GM18520 (cell line): ENCODE data around the gene ASNSD1.
"Not testable (repeated sequence)": the region's sequence is repeated elsewhere in the genome, so short reads cannot be mapped to it uniquely, and the experiment has no call there.

Experiments used
- ATAC-seq: cut with Tn5 transposase; IDR thresholded peaks from one replicate; pipeline ENCODE4 v1.9.1; 2021; ENCODE audit not compliant: unreplicated experiment

Gene ASNSD1

DNA sequence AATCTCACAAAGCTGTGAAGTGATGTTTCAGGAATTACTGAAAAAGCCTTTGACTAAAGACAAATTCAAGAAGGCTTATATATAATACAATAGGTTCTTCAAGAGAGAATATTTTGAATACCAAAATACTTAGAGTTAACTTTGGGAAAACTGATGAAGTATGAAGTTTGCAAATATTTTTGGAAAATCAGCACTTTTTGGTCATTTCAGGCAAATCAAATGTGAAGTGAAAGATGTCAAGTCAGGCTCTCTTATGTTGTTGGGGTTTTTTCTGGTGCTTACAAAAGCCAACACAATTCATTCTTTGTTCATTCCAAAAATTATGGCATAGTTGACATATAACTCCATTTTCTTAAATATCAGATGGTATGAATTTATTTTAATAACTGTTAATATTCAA is 14.7 kb upstream of the ASNSD1 start:
- ATAC-seq, result no peak

DNA sequence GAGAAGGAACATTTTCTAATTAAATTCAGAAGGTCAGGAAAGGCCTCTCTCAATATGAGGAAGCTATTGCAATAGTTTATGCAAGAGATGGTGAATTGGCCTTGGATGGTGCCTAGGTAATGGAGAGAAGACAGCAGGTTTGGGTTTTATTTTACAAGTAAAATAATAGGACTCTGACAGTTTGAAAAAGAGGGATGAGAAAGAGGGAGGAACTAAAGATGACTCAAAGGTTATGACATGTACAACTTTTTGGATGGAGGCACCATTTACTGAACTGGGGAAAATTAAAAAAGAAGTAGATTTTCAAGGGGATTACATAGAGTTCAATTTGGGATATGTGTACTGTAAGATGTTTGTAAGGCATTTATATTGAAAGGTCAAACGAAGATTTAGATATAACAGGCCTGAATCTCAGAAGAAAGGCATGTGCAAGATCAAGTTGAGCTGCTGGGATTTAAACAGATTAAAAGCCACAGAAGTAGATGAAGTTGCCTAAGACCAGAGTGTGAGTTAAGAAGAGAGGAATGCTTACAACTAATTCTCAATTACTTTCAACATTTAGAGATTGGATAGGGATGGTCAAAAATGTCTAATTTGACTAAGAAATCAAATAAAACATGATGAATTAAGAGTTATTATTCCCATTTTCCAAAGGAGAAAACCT is 12.3 kb upstream of the ASNSD1 start:
- ATAC-seq, result no peak

DNA sequence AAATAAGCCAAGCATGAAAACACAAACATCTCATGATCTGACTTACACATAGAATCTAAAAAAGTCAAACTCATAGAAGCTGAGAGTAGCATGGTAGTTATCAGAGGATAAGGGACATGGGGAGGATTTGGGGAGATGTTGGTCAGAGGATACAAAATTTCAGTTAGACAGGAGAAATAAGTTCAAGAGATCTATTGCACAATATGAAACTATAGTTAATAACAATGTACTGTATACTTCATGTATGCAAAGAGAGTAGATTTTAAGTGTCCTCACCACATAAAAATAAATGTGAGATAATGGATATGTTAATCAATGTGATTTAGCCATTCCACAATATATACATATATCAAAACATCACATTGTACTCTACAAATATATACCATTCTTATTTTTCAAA is 10.0 kb upstream of the ASNSD1 start:
- ATAC-seq, result no peak

DNA sequence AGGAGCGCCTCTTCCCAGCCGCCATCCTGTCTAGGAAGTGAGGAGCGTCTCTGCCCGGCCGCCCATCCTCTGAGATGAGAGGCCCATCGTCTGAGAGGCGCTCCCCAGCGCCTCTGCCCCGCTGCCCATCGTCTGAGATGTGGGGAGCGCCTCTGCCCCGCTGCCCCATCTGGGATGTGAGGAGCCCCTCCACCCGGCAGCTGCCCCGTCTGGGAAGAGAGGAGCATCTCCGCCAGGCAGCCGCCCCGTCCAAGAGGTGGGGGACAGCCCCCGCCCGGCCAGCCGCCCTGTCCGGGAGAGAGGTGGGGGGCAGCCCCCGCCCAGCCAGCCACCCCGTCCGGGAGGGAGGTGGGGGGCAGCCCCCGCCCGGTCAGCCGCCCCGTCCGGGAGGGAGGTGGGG is 7.8 kb upstream of the ASNSD1 start:
- not testable (repeated sequence) for ATAC-seq

DNA sequence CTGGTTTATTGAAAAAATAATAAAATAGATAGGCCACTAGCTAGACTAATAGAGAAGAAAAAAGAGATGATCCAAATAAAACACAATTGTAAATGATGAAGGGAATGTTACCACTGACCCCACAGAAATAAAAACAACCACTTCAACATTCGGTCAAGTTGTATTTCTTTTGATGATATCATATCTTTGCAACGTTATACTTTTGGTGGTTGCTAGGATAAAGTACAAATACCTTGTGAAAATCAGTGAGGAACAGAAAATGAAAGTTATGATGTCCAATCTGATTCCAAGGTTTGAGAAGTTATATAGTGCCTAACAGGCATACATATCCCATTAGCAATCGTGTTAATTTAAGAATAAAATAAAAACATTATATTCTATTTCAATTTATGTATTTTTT is 6.6 kb upstream of the ASNSD1 start:
- ATAC-seq, result no peak

DNA sequence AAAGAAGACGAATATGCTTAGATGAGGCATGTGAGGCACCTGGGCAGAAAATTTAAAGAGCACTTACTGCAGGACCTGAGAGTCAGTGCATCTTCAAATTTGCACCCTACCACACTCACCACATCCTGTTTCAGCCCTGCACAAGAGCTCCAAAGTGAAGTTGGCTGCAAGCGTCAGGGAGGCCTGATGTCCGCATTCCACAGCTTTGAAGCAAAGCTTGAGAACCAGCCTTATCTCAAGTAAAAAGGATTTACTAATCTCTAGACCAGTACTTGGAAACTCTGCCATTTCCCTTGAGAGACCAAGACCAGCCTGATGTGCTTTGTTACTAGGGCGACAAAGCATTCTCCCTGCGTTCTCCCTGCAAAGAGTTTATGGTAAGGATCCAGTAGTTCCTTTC is 3.4 kb upstream of the ASNSD1 start:
- peak; percentile 18 for ATAC-seq

DNA sequence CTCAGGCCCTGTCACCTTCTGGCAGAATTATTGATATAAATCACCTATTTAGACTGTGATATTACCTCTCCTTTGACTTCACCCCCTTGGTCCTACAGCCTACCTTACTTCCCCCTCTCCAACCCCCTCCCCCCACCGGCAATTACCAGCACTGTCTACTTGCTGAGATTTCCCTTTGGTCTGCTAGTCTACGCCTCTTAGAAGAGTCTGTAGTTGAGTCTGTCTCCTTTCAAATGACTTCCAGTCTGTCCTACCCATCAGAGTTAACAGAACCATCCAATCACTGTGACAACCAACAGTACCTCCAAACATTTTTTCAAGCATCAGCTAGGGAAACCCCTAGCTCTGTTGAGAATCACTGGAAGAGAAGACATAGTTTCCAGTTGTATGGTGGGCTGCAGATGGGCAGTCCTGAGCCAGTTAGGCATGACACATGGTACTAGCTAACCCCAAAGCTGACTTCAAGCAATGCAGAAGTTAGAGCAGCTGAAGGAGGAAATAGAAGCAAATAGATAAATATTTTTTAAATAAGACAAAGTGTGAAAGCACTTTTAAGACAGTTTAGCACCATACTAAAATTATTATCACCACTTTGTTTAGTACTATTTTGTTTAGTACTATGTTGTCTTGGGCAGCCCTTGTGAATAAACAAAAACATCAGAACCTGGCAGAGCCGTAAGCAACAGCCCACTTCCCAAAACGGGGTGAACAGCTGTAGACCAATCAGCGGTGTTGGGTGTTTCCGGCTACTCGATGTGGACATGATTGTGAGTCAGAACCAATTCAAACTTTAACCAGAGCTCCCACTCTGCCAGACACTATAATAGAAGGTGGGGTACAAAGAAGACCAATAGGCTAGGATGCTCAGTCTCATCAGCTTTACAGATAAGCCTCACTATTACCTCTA is 2.7 kb upstream of the ASNSD1 start:
- no peak for ATAC-seq

DNA sequence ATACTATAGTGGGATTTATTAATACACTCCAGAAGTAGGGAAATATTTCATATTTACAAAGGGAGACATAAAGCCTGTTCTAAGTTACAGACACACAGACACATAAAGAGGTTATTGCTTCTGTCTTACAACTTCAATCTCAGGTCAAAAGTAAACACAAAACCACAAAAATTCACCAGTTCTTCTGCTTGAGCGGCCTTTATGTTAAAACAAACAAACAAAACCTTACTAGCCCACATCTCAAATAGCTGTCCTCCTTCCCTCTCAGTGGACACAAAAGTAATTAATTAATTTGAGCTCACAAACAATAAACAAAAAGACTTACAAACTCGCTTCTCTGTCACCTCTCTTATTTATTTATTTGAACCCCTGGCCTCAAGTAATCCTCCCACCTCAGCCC is 1.5 kb upstream of the ASNSD1 start:
- no peak for ATAC-seq

DNA sequence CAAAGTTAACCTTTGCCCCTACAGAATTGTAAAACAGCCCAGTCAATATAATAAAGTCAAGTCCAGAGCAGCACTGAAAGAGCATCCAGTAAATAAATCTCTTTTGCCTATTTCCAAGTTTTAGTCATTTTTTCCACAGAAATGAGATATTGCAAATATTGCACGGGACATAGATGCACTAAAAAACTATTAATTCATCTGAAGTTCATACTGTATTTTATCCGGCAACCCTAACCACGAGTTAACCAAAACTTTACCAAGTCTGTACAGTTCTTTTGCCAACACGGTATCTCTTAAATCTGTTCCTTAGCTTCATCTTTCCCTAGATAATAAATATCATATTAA is 484 bp upstream of the ASNSD1 start:
- ATAC-seq, result no peak

DNA sequence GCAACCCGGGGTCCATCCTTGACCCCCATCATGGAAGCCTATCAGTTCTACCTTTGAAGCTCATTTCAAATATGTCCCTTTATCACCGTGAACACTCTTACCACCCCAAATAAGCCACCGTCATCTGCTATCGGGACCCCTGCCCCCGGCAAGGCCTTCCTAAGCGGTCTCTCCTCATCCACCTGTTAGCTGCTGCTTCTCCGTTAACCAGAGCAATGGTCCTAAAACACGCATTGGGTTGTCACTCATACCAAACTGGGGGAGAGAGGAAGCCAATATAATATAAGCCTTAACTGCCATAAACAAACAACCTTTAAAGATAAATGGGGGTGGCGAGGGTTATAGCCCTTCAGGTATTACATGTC is 680 bp downstream of the ASNSD1 start:
- no peak for ATAC-seq

DNA sequence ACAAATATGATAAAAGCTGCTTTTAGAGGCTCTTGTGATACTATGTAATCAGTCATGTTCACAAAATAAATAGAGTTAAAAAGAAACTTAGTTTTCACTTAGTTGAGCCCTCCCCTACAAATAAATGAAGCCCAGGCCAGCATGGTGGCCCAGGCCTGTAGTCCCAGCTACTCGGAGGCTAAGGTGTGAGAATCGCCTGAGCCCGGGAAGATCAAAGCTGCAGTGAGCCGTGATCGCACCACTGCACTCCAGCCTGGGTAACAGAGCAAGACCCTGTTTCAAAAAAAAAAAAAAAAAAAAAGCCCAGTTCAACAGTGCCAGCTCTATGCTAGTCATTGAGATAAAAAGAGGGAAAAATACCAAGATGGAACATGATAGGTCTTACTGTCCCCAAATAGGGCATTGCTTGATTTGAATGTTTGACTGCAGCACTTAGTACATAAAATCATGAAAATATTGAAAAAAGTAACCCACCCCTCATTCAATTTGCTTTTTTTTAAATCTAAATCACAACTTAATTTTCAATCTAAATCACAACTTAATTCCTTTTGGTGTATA is 1.5 kb downstream of the ASNSD1 start:
- no peak for ATAC-seq

DNA sequence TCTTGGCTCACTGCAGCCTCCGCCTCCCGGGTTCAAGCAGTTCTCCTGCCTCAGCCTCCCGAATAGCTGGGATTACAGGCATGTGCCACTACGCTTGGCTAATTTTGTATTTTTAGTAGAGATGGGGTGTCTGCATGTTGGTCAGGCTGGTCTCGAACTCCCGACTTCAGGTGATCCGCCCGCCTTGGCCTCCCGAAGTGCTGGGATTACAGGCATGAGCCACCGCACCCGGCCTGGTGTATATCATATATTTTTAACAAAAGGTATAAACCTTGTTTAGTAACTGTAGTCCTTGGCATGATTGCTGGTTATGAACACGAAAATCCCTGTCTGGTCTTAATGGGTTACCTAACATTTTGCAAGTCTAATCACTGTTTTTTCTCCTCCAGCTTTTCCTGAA is 2.1 kb downstream of the ASNSD1 start:
- not testable (repeated sequence) for ATAC-seq

DNA sequence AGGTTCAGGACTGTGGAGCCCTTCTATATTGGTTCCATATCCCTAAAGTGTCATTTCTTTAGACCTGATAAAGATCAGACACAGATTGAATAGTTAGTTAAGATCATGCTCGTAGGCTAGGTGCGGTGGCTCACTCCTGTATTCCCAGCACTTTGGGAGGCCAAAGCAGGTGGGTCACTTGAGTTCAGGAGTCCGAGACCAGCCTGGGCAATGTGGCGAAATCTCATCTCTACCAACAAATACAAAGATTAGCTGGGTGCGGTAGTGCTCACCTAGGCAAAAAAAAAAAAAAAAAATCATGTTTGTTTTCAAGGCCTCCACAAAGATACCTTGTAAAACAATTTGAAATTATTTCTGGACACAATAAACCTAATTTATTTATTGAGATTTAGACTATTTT is 8.7 kb downstream of the ASNSD1 start:
- ATAC-seq, result no peak

DNA sequence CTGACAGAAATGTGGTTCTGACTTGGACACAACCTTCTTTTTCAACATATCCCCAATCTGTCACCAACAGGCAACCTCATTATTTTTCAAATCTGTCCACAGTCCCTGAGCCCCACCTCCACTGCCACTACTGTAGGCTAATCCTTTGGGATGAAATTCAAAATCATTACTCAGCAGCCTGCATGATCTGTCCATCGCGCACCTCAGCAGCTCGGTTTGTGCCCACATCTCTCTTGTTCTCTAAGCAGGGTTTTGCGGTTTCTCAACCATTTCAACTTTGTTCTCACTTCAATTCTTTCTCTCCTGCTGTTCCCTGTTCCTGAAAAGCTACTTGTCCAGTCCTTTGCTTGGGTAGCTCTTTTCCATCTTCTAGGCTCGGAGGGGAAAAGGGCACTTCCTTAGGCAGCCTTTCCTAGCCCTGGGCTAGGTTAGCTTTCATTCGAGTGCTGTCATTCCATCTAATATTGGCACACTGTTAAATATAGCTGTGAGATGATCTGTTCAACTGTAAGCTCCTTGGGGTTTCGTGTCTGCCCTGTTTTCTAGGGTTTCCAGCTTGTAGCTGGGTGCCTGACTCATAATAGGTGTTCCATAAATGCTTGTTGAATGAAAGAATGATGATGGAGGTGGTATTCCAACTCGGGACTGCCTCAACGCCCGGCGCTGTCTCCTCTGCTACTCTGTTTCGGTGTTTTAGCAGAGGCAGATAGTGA is 12.6 kb downstream of the ASNSD1 start:
- ATAC-seq, result no peak

DNA sequence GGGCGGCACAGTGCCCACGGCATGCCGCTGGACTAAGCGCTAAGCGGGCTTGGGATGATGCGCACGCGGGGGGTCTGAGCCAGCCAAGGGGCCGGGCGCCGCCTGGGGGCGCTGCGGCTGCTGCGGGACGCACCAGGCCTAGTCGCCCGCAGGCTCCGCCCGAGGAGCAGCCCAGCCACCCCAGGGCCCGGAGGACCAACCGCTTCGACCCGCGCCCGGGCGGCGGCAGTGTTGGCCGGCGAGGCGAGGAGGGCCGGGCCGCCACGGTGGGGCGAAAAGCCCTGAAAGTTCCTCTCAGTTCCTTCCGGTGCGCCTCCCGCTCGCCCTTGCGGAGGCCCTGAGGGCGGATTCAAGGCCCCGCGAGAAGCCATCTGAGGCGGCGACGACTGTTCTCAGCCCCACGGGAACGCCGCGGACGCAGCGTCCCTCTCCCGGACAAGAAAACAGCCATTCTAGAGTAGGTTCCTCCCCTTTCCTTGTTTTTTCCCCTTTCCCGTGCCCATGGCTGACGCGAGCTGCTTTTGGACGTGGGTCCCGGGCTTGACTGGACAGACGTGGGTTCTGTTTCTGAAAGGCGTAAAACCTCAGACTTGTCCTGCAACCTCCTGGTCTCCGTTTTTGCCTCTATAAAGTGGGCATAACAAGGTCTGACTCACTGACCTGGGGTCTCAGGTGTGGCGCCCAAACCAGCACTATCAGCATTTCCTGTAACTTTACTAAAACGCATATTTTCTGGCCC is 13.3 kb downstream of the ASNSD1 start, which contains the start of gene ANKAR:
Gene ANKAR (plus strand): TSS at position 297 of the 739 bp plus-strand sequence. CDS start 1,821 bp downstream, outside the sequence.
- peak; percentile 95 for ATAC-seq

DNA sequence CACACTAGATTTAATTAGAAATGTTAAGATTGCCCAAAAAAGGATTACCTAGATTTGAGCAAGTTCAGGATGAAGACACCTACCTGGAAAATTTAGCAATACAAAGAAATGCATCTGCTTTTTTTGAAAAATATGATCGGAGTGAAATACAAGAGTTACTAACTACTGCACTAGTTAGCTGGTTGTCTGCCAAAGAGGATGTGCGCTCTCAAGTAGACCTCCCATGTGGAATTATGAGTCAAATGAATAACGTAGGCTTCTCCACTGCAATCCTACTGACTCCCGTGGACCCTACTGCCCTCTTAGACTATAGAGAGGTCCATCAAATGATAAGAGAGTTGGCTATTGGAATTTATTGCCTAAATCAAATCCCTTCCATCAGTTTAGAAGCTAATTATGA is 15.2 kb downstream of the ASNSD1 start:
- ATAC-seq, result no peak

DNA sequence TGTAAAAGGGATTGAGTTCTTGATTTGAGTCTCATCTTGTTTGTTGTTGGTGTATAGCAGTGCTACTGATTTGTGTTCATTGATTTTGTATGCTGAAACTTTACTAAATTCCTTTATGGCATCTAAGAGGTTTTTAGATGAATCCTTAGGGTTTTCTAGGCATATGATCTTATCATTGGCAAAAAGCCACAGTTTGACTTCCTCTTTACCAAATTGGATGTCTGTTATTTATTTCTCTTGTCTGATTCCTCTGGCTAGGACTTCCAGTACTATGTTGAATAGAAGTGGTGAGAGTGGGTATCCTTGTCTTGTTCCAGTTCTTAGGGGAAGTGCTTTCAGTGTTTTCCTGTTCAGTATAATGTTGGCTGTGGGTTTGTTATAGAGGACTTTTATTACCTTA is 18.0 kb downstream of the ASNSD1 start:
- no peak for ATAC-seq

DNA sequence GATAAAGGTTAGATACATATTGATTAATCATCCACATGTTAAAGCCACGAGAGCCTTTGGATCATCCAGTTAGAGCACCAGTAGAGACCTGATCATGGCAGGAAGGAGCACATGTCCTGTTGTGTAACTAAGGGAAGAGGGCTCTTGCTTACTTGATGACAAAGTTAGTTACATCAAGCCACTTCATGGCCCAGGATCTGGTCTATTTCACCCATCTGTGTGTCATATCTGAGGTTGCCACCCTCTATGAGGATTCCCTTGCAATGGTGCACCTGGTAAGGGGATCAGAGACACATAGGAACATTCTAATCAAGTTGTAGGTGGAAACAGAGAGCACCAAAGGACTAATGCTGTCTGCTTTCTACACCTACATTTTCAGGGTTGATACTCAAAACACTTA is 19.9 kb downstream of the ASNSD1 start:
- ATAC-seq, result no peak

DNA sequence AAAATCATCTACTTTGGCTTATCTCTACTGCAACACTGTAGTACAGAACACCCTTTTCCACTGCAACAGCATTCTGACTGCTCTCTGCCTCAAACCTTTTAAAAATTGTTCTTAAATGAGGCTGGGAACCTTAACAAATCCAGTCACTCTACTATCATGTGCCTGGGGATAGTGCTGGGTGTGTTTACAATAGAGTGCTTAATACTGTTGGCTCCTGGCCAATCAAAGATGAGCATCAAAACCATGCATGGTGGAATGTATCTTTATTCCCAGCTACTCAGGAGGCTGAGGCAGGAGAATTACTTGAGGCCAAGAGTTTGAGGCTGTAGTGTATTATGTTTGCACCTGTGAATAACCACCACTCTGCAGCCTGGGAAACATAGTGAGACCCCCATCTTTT is 20.6 kb downstream of the ASNSD1 start:
- no peak for ATAC-seq

DNA sequence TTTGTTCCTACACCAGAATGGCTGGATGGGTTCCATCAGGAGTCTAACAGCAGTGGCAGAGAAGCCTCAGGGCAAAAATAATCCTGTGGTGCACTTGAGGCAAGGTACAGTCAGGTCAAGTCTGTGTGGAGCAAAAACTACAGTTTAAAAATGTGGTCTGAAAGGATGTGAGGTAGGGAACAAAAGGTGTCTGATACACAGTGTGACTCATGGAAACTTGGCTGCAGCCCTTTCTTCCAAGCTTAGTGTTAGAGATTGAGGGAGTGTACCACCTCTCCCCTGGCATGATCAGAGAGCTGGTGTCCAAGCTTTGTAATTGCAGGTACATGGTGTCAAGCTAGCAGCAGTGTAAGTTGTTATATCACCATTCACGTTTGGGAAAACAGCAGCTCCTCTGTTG is 22.1 kb downstream of the ASNSD1 start:
- no peak for ATAC-seq

DNA sequence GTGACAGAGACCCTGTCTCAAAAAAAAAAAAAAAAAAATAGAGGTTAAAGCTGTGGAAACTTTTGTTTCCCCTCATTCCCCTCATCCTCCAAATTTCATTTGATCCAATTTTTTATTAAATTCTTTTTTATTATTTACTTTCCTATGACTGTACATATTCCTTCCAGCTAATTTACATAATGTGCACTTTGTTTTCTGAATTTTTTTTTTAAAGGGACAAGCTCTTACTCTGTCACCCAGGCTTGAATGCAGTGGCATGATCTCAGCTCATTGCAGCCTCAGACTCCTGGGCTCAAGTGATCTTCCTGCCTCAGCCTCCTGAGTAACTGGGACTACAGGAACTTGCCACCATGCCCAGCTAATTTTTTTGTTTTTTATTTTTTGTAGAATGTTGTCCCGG is 23.6 kb downstream of the ASNSD1 start:
- no peak for ATAC-seq
